ENCODE results near the gene MUC13.

Gene MUC13

DNA sequence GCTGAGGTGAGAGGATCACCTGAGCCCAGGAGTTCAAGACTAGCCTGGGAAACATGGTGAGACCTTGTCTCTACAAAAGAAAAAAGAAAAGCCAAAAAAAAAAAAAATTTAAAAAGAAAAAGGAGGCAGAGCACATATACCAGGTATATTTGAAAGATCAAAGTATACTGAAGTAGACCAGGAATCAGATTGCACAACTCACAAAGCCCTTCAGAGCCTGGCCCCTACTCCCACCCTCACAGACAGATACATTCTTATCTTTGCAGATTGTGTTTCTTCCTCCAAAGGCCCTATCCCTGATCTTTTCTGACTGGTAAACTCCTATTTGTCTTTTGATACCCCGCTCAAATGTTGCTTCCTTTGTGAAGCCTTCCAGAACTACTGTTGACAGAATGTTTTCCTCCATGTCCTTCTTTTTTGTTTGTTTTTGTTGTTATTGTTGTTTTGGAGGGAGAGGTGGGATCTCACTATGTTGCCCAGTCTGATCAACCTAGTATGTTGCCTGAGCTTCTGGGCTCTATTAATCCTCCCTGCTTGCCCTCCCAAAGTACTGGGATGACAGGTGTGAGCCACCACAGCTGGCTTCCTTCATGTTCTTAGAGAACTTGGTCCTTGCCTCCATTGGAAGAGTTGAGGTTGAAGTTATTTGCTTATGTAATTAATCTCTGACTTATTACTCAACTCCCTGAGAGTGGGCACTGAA, 37.6 kb downstream of the MUC13 start:
- DNase-seq (ENCODE audit: low spot score), result no peak

DNA sequence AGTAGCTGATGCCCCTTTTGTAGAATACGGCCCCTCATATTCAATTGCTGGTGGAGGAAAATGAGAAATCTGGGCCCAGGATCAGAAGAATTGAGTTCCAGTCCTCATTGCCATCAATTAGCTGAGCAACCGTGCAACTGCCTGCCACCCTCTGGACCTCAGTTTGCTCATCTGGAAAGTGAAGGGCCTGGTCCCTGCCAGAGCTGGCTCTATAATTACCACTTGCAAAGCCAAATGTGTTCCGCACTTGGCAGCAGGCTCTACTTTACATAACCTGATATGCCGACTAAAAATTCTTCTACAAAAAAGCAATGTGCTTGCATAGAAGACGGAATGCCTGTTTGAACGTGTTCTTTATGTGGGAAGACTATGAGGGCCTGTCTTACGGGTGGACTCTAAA, 38.8 kb downstream of the MUC13 start:
- DNase-seq (ENCODE audit: low spot score), result no peak

DNA sequence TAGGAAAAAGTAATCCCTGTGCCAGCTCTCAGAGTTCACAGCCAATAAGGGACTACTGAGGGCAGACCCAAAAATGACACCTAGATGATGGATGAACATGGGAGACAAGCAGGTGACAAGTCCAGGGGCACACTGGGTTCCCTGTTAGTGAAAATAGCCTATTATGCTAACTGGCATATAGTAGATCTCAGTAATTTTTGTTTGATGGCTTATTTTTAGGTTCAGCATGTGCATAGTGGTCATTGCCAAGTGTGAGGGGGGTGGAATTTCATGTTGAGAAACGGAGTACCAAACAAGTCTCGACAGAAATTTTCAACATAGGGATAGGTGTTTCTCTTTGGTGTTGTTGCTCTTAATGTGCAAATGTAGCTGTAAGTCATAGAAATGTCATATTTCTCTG, 41.0 kb downstream of the MUC13 start:
- DNase-seq (ENCODE audit: low spot score), result no peak

GRCh38 chr3:124890573-124891190, 43.9 kb downstream of the MUC13 start:
- no peak for DNase-seq (ENCODE audit: low spot score)

- no peak for DNase-seq (ENCODE audit: low spot score)
These were observed 45.8 kb downstream of the MUC13 start for GRCh38 chr3:124888482-124889441.

GRCh38 chr3:124887932-124888298, 46.6 kb downstream of the MUC13 start:
- DNase-seq (ENCODE audit: low spot score), result no peak

DNA sequence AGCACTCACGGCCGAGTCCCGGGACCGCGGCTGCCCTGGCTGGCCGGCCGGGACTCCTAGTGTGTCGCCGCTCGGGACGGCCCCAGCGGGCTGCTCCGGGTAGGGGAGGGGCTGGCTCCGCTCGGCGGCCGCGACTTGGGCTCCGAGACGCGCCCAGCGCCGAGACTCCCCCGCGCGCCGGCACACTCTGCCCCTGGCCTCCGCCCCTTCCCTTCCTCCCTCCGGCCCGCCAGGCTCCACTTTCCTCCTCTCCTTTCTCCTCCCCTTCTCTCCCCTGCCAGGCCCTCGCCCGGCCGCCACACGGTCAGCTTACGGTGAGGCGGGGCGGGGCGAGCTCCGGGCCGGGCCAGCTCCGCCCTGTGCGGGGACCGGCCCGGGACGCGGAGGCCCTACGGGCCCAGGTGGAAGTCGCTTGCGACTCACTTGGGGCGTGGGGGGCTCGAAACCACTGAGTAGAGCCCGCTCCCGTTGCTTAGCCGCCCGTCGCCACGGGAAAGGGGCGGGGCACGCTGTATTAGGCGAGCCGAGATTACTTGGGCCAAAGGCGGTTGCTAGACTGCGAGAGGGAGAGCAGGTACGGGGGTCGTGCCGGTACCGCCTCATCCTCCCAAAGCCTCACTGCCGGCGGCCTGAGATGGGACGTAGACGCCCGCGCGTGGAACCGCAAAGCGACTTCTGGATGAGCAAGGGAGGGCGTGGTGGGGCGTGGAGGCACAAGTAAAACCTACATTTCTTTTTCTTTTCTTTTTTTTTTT, 47.2 kb downstream of the MUC13 start, which contains the start of gene ITGB5:
TSS of gene ITGB5 (minus strand) at position 189 of the 755 bp plus-strand sequence. CDS start 365 bp downstream, outside the sequence.
- DNase-seq (ENCODE audit: low spot score), result peak; percentile 88

GRCh38 chr3:124886168-124887056, 48.1 kb downstream of the MUC13 start:
- DNase-seq (ENCODE audit: low spot score), result peak; percentile 76

DNA sequence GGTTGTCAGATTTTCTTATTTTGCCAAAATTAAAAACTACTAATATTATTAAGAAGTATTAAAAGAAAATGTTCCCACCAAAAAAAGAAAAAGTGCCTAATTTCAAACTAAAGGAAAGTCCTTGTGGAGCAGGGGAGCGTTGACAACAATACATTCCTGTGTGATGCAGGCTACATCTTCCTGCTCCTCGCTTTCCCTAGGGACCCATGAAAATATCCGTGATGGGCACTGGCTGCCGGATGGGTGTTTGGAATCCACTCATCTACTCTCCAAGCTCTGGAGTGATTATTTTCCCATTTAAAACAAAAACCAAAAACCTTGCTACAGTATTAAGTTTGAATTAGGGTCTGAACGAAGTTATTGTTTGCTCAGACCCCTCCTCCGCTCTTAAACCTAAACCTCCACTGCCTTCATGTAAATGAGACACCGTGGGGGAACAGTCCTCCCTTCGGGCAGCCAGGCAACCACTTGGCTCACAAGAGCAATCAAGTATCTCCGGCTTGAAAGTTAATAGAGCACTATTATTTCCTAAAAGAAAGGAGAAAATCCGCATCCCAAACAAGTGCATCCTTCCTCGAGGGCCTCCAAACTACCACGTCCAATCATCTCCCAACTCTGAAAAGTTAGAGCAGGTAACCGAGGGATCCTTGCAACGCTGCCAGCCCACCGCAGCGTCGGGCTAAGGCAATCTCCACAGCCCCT, 48.9 kb downstream of the MUC13 start:
- DNase-seq (ENCODE audit: low spot score), result peak; percentile 49

DNA sequence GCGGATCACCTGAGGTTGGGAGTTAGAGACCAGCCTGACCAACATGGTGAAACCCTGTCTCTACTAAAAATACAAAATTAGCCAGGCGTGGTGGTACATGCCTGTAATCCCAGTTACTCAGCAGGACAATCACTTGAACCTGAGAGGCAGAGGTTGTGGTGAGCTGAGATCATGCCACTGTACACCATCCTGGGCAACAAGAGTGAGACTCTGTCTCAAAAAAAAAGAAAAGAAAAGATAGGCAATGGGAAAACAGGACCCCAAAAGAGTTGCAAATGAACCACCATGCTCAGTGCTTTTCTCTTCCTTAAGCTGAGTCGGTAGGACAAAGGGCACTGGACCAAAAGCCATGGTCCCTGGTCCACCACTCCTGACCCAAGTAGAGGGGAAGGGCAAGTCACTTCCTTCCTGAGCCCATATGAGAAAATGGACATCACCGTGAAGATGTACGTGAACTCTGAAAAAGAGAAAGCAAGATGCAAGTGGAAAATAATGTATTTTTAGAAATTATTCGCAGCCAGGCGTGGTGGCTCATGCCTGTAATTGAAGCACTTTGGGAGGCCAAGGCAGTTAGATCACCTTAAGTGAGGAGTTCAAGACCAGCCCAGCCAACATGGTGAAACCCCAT, 50.0 kb downstream of the MUC13 start:
- DNase-seq (ENCODE audit: low spot score), result peak; percentile 66

GRCh38 chr3:124883766-124884473, 50.6 kb downstream of the MUC13 start:
- peak; percentile 65 for DNase-seq (ENCODE audit: low spot score)

- DNase-seq (ENCODE audit: low spot score), result no peak
These were observed 51.5 kb downstream of the MUC13 start for GRCh38 chr3:124882816-124883747.

GRCh38 chr3:124881976-124882697, 52.4 kb downstream of the MUC13 start:
- peak; percentile 40 for DNase-seq (ENCODE audit: low spot score)

DNA sequence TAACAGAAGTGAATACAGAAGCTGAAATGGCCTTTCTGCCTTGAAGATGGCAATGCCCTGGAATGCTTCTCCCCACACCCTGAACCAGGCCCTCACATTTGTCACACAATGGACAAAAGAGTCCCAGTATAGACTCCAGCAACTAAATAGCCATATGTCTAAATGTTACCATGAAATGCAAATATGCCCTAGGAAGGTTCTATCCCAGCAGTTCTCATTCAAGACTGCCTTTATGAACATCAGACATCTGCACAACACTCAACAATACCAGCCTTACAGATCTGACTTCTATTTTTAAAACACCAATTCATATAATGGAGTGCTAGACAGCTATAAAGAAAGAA, 55.2 kb downstream of the MUC13 start:
- DNase-seq (ENCODE audit: low spot score), result no peak

DNA sequence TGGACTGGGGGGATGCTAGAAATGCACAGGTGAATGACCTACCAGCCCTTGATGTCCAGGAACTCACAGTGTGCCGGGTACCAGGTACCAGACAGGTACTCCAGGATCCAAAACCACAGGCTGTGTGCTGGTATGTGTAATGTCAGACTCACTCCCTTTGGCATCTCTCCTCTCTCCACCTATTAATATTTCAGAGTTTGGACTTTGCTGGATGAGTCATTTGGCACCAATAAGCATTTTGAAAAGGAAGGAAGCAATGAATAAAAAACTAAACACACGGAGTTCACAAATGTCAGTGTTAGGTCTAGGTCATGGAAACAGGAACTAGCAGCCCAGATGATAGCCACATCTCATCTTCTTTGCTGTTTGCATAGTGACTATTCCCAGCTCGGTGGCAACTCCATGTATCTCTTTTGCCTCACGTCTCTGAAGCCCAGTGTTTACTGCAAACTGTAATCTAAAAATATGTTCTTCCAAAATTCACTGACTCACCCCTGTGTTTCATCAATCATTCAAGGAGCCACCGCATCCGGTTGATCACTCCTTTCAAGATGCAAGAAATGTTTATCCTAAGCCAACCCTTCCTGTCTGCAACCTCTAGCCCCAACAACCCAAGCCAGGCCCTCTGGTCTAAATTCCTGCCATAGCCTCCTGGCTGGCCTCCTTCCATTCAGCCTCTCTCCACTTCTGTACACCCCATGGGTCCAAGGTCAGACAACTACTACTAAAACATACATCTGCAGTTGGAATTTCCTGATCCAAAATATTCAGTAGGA, 55.8 kb downstream of the MUC13 start:
- peak; percentile 98 for DNase-seq (ENCODE audit: low spot score)

DNA sequence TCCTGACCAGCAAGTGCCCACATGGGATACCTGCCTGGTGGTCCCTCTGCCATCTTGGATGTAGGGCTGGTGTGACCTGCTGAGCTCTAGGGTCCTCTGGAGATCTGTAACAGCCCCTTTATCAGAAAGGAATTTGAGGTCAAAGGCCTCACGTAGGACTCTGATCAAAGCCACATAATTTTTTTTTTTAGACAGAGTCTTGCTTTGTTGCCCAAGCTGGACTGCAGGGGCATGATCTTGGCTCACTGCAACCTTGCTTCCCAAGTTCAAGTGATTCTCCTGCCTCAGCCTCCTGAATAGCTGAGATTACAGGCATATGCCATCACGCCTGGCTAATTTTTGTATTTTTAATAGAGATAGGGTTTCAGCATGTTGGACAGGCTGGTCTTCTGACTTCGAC, 56.9 kb downstream of the MUC13 start:
- peak; percentile 45 for DNase-seq (ENCODE audit: low spot score)
